A549 (cell line): ENCODE data around the gene TMPRSS11E. TPM values are rescaled to one million over a fixed set of nuclear protein-coding genes. Genes with fewer than 3 reads are reported as not detected.

Experiments
- ATAC-seq, 2 experiments: fragments of 200-7000 bp in 1 of 2; fragments of >200 bp in 1 of 2; cut with Nextera tagmentation in 1 of 2; cut with Tn5 transposase in 1 of 2; 3 replicates each; pipeline versions ENCODE4 v1.8.0 to v1.9.1; 2018 to 2020; ENCODE audit warnings: mild to moderate bottlenecking in 1 of 2, moderate library complexity in 1 of 2
- CTCF ChIA-PET: fragments of 300-600 bp; sonication (Branson Sonifier 250); formaldehyde crosslinking; extraction: SDS; loops from one replicate; lab custom pipeline; 2021; ENCODE audit warnings: antibody characterized with exemption, inconsistent platforms; lab: Yijun Ruan, JAX
- POLR2A ChIA-PET: fragments of 350-600 bp; formaldehyde crosslinking; extraction: SDS; loops from one replicate; lab custom pipeline; 2021; ENCODE audit warnings: antibody characterized with exemption, inconsistent platforms; lab: Yijun Ruan, JAX
- DNase-seq, 2 experiments: peaks; one replicate each; pipeline versions ENCODE4 v3.0.0 to v3.0.0-alpha.2; 2011 to 2016; ENCODE audit warnings: low read depth in 1 of 2, low spot score in 1 of 2
- FAIRE-seq: peaks from 2 replicates; lab custom pipeline; 2011; peaks lifted over from hg19 to GRCh38; lab: Jason Lieb, UNC
- H3K27ac ChIP-seq, 2 experiments: fragments of >200 bp; sonication (Bioruptor Twin); formaldehyde crosslinking; 3 replicates each; pipeline ENCODE4 v1.5.1; 2016 to 2017
- H3K4me1 ChIP-seq: fragments of >200 bp; sonication (Bioruptor Twin); formaldehyde crosslinking; 3 replicates; pipeline ENCODE4 v1.6.1; 2016
- H3K4me2 ChIP-seq: fragments of >200 bp; sonication (Bioruptor Twin); formaldehyde crosslinking; 3 replicates; pipeline ENCODE4 v1.6.1; 2016
- H3K4me3 ChIP-seq: fragments of >200 bp; sonication (Bioruptor Twin); formaldehyde crosslinking; 3 replicates; pipeline ENCODE4 v1.5.1; 2016
- H3K9me3 ChIP-seq: fragments of >200 bp; sonication (Bioruptor Twin); formaldehyde crosslinking; 3 replicates; pipeline ENCODE4 v1.6.1; 2016
- CBX2 ChIP-seq: fragments of 200-600 bp; sonication (generic); IDR thresholded peaks from 2 replicates; pipeline ENCODE4 v1.6.1; 2016; ENCODE audit warnings: low read depth, mild to moderate bottlenecking, borderline replicate concordance
- CHD4 ChIP-seq: fragments of 200-600 bp; sonication (generic); IDR thresholded peaks from 2 replicates; pipeline ENCODE4 v1.6.1; 2016; ENCODE audit warnings: antibody characterized with exemption, mild to moderate bottlenecking, borderline replicate concordance
- EHF ChIP-seq: fragments of 250-450 bp; sonication (Bioruptor Pico); IDR thresholded peaks from 2 replicates; pipeline ENCODE4 v1.5.0; 2020; ENCODE audit warnings: mild to moderate bottlenecking
- ESRRA ChIP-seq: fragments of 150-350 bp; IDR thresholded peaks from 2 replicates; pipeline ENCODE4 v1.6.1; 2014; ENCODE audit warnings: mild to moderate bottlenecking, low read length, borderline replicate concordance
- FOSB ChIP-seq: fragments of 250-450 bp; sonication (Bioruptor Pico); IDR thresholded peaks from 2 replicates; pipeline ENCODE4 v1.5.0; 2020; ENCODE audit warnings: mild to moderate bottlenecking, moderate library complexity
- FOSL2 ChIP-seq, 2 experiments: fragments of 450-650 bp in 1 of 2; fragments of >200 bp in 1 of 2; sonication (Bioruptor Twin) in 1 of 2; formaldehyde crosslinking; IDR thresholded peaks; 2 replicates each; pipeline versions ENCODE4 v1.5.0 to v1.6.1; 2016 to 2020; ENCODE audit warnings: mild to moderate bottlenecking in 1 of 2, moderate library complexity in 1 of 2
- FOXS1 ChIP-seq: fragments of 250-450 bp; sonication (Bioruptor Pico); IDR thresholded peaks from 2 replicates; pipeline ENCODE4 v1.5.0; 2020; ENCODE audit warnings: mild to moderate bottlenecking, moderate library complexity
- HEYL ChIP-seq: fragments of 250-450 bp; sonication (Bioruptor Pico); IDR thresholded peaks from 2 replicates; pipeline ENCODE4 v1.8.0; 2021; ENCODE audit warnings: mild to moderate bottlenecking, moderate library complexity
- HOXA7 ChIP-seq: fragments of 250-450 bp; sonication (Bioruptor Pico); IDR thresholded peaks from 2 replicates; pipeline ENCODE4 v1.5.0; 2020; ENCODE audit warnings: mild to moderate bottlenecking, moderate library complexity
- HOXB5 ChIP-seq: fragments of 250-450 bp; sonication (Bioruptor Pico); IDR thresholded peaks from 2 replicates; pipeline ENCODE4 v1.5.0; 2020; ENCODE audit warnings: mild to moderate bottlenecking, moderate library complexity
- KDM1A ChIP-seq: fragments of 200-600 bp; sonication (generic); IDR thresholded peaks from 2 replicates; pipeline ENCODE4 v1.6.1; 2016; ENCODE audit warnings: low read depth, mild to moderate bottlenecking
- KDM5A ChIP-seq: fragments of 200-600 bp; sonication (generic); IDR thresholded peaks from 2 replicates; pipeline ENCODE4 v1.6.1; 2016; ENCODE audit warnings: antibody characterized with exemption, mild to moderate bottlenecking
- MAFK ChIP-seq: fragments of 450-650 bp; IDR thresholded peaks from 2 replicates; pipeline ENCODE4 v1.6.1; 2014; ENCODE audit not compliant: partially characterized antibody
- RCOR1 ChIP-seq: fragments of 150-350 bp; IDR thresholded peaks from 2 replicates; pipeline ENCODE4 v1.6.1; 2014; ENCODE audit warnings: antibody characterized with exemption, low read length, low read depth
- RFX5 ChIP-seq: fragments of 450-650 bp; IDR thresholded peaks from 2 replicates; pipeline ENCODE4 v1.7.1; 2014; ENCODE audit warnings: antibody characterized with exemption, mild to moderate bottlenecking, moderate library complexity
- SMC3 ChIP-seq: fragments of >200 bp; sonication (Bioruptor Twin); formaldehyde crosslinking; IDR thresholded peaks from 3 replicates; pipeline ENCODE4 v1.6.1; 2018; ENCODE audit warnings: inconsistent platforms
- SREBF2 ChIP-seq: fragments of 450-650 bp; IDR thresholded peaks from 2 replicates; pipeline ENCODE4 v1.6.1; 2014; ENCODE audit warnings: mild to moderate bottlenecking, moderate library complexity
- ZFP36 ChIP-seq: fragments of 450-650 bp; IDR thresholded peaks from 2 replicates; pipeline ENCODE4 v1.6.1; 2014; ENCODE audit warnings: borderline replicate concordance; ENCODE audit not compliant: partially characterized antibody
- WGBS: methylation state at CpG from one replicate; pipeline ENCODE4 v1.1.6; 2017; ENCODE audit errors: missing lambda C conversion rate; 5-methylcytosine and 5-hydroxymethylcytosine counted together
- polyA plus RNA-seq, 4 experiments: library from polyadenylated mRNA; depleted of rRNA in 3 of 4; stranded (reverse); fragments of >200 nt; fragmentation: RNase III in 1 of 4; extraction: RNeasy Plus Mini Kit Qiagen cat#74134 plus additional on column Dnase treatment in 1 of 4; gene quantifications; 2 replicates in 3 of 4; 3 replicates in 1 of 4; pipeline ENCODE4 v1.2.3, GENCODE V29; 2011 to 2017
- TF ChIP-seq, protein P1 (sequence below): IDR thresholded peaks from 2 replicates; pipeline ENCODE4 v1.6.1; 2012; ENCODE audit warnings: low read depth, borderline replicate concordance
- TF ChIP-seq, protein P2 (sequence below): IDR thresholded peaks from 2 replicates; pipeline ENCODE4 v1.6.1; 2012
- TF ChIP-seq, protein P3 (sequence below): fragments of >200 bp; sonication (Bioruptor Twin); formaldehyde crosslinking; IDR thresholded peaks from 3 replicates; pipeline ENCODE4 v1.6.1; 2016
- TF ChIP-seq, protein P4 (sequence below): fragments of 250-450 bp; sonication (Bioruptor Pico); IDR thresholded peaks from 2 replicates; pipeline ENCODE4 v1.5.0; 2020; ENCODE audit warnings: low read depth, mild to moderate bottlenecking, moderate library complexity
- TF ChIP-seq, protein P5 (sequence below): fragments of 200-600 bp; sonication (generic); IDR thresholded peaks from 2 replicates; pipeline ENCODE4 v1.6.1; 2016; ENCODE audit warnings: antibody characterized with exemption, mild to moderate bottlenecking, moderate library complexity

TMPRSS11E gene
- polyA plus RNA-seq, 2 of the 4 experiments (the other 2 are of a cell fraction) = not detected

DNA sequence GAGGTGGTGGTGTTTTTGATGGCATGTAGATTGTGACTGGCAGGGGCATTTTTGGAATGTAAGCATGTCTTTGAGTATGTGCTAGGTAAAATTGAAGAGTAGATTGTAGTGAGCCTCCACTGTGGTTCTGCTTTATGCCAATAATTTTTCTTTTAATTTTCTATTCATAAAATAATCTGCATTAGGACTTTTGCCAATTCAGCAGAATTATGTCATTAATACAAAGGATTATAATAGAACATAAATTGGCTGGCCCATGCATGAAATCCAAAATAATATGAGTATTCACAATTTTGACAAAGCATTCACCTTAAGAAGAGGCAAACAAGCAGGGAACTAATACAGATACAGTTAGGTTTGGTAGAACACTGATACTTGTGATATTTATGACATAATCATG is 14.9 kb upstream of the TMPRSS11E start:
- POLR2A ChIA-PET = no interaction called here

DNA sequence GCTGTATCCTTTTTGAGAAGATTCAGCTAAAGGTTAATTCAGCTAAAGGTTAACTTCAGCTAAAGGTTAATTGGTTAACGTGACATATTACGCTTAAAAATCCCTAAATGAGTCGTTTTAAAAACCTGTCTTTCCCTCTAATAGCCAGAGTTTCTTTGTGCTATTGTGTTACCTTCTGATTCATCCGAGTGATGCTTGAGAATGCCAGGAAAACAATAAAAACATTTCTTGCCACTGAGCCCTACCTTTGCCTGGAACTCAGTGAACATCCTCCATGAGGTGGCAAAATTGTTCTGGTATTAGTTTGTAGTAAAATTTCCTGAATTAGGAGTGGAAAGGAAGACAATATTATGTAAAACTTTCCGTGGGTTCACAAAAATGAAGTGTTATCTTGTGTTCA is 13.7 kb upstream of the TMPRSS11E start:
- Histone ChIP-seq H3K27ac (no peak overlapping the region), H3K4me3 (no peak overlapping the region), H3K4me2 (no peak overlapping the region), H3K9me3 (no peaks in the 10 kb centered on the region), H3K4me1 (no peaks in the 10 kb centered on the region)
- TF ChIP-seq, protein P1, sequence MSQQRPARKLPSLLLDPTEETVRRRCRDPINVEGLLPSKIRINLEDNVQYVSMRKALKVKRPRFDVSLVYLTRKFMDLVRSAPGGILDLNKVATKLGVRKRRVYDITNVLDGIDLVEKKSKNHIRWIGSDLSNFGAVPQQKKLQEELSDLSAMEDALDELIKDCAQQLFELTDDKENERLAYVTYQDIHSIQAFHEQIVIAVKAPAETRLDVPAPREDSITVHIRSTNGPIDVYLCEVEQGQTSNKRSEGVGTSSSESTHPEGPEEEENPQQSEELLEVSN = no peak
- TF ChIP-seq FOSB (CRISPR knock-in tag) = no peak
- TF ChIP-seq CHD4 = no peak
- no peak for TF ChIP-seq ESRRA
- TF ChIP-seq SMC3 = no peak
- TF ChIP-seq, protein P2, sequence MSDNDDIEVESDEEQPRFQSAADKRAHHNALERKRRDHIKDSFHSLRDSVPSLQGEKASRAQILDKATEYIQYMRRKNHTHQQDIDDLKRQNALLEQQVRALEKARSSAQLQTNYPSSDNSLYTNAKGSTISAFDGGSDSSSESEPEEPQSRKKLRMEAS = no peak
- no peak for TF ChIP-seq SREBF2
- TF ChIP-seq FOXS1 = no peak
- no peak for TF ChIP-seq KDM5A
- no peak for ATAC-seq
- WGBS = 62% methylated on average over 5 of the region's 5 CpGs
- ChIA-PET CTCF (no interaction called here), POLR2A (no interaction called here)
- no peak for FAIRE-seq
- DNase-seq = no peak

More for the DNA sequence above, 14.9 kb upstream of the TMPRSS11E start:
- Histone ChIP-seq H3K4me3 (no peak overlapping the region), H3K4me1 (no peaks in the 10 kb centered on the region), H3K4me2 (no peak overlapping the region), H3K9me3 (no peaks in the 10 kb centered on the region), H3K27ac (no peak overlapping the region)
- FAIRE-seq (no peak), ATAC-seq (no peak), DNase-seq (no peak)
- TF ChIP-seq, protein P3, sequence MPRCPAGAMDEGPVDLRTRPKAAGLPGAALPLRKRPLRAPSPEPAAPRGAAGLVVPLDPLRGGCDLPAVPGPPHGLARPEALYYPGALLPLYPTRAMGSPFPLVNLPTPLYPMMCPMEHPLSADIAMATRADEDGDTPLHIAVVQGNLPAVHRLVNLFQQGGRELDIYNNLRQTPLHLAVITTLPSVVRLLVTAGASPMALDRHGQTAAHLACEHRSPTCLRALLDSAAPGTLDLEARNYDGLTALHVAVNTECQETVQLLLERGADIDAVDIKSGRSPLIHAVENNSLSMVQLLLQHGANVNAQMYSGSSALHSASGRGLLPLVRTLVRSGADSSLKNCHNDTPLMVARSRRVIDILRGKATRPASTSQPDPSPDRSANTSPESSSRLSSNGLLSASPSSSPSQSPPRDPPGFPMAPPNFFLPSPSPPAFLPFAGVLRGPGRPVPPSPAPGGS = no peak
- peak; percentile 58 for TF ChIP-seq MAFK
- CTCF ChIA-PET = interaction anchor here (0.6 kb wide), 1 partner anchor 489 kb away, joined by 3 read pairs; no protein-coding TSS in a partner anchor

DNA sequence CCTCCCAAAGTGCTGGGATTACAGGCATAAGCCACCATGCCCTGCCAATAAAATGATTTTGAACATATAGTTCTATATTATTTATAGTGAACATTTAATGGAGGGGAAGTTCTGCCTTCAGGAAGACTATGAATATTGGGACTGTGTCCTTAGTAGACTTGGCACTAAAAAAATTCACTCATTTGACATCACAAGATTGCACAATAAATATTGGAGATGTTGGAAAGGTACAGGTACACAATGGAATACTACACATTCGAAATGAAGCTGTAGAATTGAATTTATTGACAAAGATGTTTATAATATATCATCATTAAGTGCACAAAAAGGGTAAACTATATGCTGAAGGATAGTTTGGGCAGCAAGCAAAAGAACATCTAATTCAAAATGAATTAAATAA is 13.0 kb upstream of the TMPRSS11E start:
- no peak overlapping the region for H3K27ac ChIP-seq
- DNase-seq (no peak), FAIRE-seq (no peak), ATAC-seq (no peak)
- 4% methylated on average over 1 of the region's 1 CpG for WGBS
- TF ChIP-seq RCOR1 = no peak
- TF ChIP-seq FOXS1 = no peak
- no peak for TF ChIP-seq FOSL2 (IDR thresholded peaks at IDR 0.05)
- no peak for TF ChIP-seq FOSL2 (CRISPR knock-in tag; IDR thresholded peaks at IDR 0.05)
- TF ChIP-seq KDM1A = no peak
- TF ChIP-seq HOXB5 = no peak
- TF ChIP-seq, protein P3 = no peak
- no peak for TF ChIP-seq ZFP36
- TF ChIP-seq, protein P4, sequence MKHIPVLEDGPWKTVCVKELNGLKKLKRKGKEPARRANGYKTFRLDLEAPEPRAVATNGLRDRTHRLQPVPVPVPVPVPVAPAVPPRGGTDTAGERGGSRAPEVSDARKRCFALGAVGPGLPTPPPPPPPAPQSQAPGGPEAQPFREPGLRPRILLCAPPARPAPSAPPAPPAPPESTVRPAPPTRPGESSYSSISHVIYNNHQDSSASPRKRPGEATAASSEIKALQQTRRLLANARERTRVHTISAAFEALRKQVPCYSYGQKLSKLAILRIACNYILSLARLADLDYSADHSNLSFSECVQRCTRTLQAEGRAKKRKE = no peak
- TF ChIP-seq, protein P5, sequence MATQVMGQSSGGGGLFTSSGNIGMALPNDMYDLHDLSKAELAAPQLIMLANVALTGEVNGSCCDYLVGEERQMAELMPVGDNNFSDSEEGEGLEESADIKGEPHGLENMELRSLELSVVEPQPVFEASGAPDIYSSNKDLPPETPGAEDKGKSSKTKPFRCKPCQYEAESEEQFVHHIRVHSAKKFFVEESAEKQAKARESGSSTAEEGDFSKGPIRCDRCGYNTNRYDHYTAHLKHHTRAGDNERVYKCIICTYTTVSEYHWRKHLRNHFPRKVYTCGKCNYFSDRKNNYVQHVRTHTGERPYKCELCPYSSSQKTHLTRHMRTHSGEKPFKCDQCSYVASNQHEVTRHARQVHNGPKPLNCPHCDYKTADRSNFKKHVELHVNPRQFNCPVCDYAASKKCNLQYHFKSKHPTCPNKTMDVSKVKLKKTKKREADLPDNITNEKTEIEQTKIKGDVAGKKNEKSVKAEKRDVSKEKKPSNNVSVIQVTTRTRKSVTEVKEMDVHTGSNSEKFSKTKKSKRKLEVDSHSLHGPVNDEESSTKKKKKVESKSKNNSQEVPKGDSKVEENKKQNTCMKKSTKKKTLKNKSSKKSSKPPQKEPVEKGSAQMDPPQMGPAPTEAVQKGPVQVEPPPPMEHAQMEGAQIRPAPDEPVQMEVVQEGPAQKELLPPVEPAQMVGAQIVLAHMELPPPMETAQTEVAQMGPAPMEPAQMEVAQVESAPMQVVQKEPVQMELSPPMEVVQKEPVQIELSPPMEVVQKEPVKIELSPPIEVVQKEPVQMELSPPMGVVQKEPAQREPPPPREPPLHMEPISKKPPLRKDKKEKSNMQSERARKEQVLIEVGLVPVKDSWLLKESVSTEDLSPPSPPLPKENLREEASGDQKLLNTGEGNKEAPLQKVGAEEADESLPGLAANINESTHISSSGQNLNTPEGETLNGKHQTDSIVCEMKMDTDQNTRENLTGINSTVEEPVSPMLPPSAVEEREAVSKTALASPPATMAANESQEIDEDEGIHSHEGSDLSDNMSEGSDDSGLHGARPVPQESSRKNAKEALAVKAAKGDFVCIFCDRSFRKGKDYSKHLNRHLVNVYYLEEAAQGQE = no peak
- TF ChIP-seq ESRRA = no peak
- TF ChIP-seq RFX5 = no peak
- TF ChIP-seq CBX2 = no peak
- no peak for TF ChIP-seq HEYL
- TF ChIP-seq SREBF2 = no peak
- TF ChIP-seq HOXA7 (CRISPR knock-in tag) = no peak
- TF ChIP-seq EHF (CRISPR knock-in tag) = no peak
- H3K4me2 ChIP-seq = no peak overlapping the region
- CTCF ChIA-PET = no interaction called here
- H3K4me1 ChIP-seq = no peaks in the 10 kb centered on the region
- POLR2A ChIA-PET = no interaction called here
- H3K9me3 ChIP-seq = no peaks in the 10 kb centered on the region
- H3K4me3 ChIP-seq = no peak overlapping the region
